Spleen (tissue), 11 donors: ENCODE measurements around the gene C17orf58. TPM values are rescaled to one million over a fixed set of nuclear protein-coding genes. Genes with fewer than 3 reads are reported as not detected.
"Not testable (repeated sequence)": the region's sequence is repeated elsewhere in the genome, so short reads cannot be mapped to it uniquely, and the experiment has no call there.

Source experiments
- DNase-seq: peaks from one replicate; pipeline ENCODE4 v3.0.0-alpha.2; 2020
- H3K27ac ChIP-seq, 8 donors: fragments of 200-600 bp; sonication (generic) in 7 of 8; 1 replicate in 4 of 8; 2 replicates in 4 of 8; pipeline versions ENCODE4 v1.5.0 to v1.8.0; 2016 to 2021; ENCODE audit warnings: inconsistent platforms in 4 of 8, mild to moderate bottlenecking in 4 of 8, moderate library complexity in 1 of 8
- H3K27me3 ChIP-seq, 7 donors: fragments of 200-600 bp; sonication (generic) in 6 of 7; replicated peaks in 1 of 7; 1 replicate in 4 of 7; 2 replicates in 3 of 7; pipeline versions ENCODE4 v1.5.0 to v1.8.0; 2016 to 2021; ENCODE audit warnings: inconsistent platforms in 3 of 7, mild to moderate bottlenecking in 1 of 7
- H3K36me3 ChIP-seq, 6 donors: fragments of 200-600 bp; sonication (generic) in 5 of 6; 1 replicate in 4 of 6; 2 replicates in 2 of 6; pipeline versions ENCODE4 v1.5.0 to v1.8.0; 2016 to 2021; ENCODE audit warnings: inconsistent platforms in 2 of 6
- H3K4me1 ChIP-seq, 6 donors: fragments of 200-600 bp; sonication (generic) in 5 of 6; 1 replicate in 3 of 6; 2 replicates in 3 of 6; pipeline versions ENCODE4 v1.5.0 to v1.8.0; 2016 to 2021; ENCODE audit warnings: inconsistent platforms in 3 of 6
- H3K4me3 ChIP-seq, 8 donors: fragments of 200-600 bp; sonication (generic) in 7 of 8; 1 replicate in 4 of 8; 2 replicates in 4 of 8; pipeline versions ENCODE4 v1.5.0 to v1.8.0; 2016 to 2021; ENCODE audit warnings: inconsistent platforms in 4 of 8, mild to moderate bottlenecking in 4 of 8, moderate library complexity in 2 of 8
- H3K9me3 ChIP-seq, 8 donors: fragments of 200-600 bp; sonication (generic) in 7 of 8; 1 replicate in 4 of 8; 2 replicates in 4 of 8; pipeline versions ENCODE4 v1.5.0 to v1.8.0; 2016 to 2021; ENCODE audit warnings: inconsistent platforms in 4 of 8
- POLR2A ChIP-seq, 3 donors: fragments of 450-650 bp; IDR thresholded peaks; one replicate each; pipeline ENCODE4 v1.5.1; 2017; ENCODE audit warnings: antibody characterized with exemption in 3 of 3, mild to moderate bottlenecking in 1 of 3
- POLR2AphosphoS5 ChIP-seq, 3 donors: sonication (generic); formaldehyde crosslinking; IDR thresholded peaks; one replicate each; pipeline ENCODE4 v1.5.1; 2017; ENCODE audit warnings: antibody characterized with exemption in 3 of 3
- WGBS, 5 donors: extraction: QIAGEN DNeasy Blood & Tissue Kit in 3 of 5; methylation state at CpG; one replicate each; pipeline versions ENCODE4 v1.1.5 to v1.1.7; 2013 to 2018; 5-methylcytosine and 5-hydroxymethylcytosine counted together
- intact Hi-C: fragments of 100-400 bp; cut with DNase I; formaldehyde crosslinking; loops from one replicate; pipeline ENCODE4 v1.15.0; 2023; ENCODE audit warnings: low total_unique reads
- polyA plus RNA-seq, 3 donors: library from polyadenylated mRNA; stranded (reverse); fragments of 200-250 nt; gene quantifications; one replicate each; pipeline ENCODE4 v1.2.1, GENCODE V29; 2013
- total RNA-seq, 7 donors: library from RNA; depleted of rRNA in 3 of 7; stranded (reverse); fragments of >200 nt in 3 of 7; fragmentation: NEBNext Ultra II Directional in 4 of 7; extraction: Animal tissue kit (Norgen Biotek cat#: 25700) in 4 of 7; gene quantifications; one replicate each; pipeline versions ENCODE4 v1.1.0 to v1.2.1, GENCODE V29; 2016 to 2021
- TF ChIP-seq, protein P1 (sequence below), 11 experiments: fragments of 200-600 bp in 7 of 11; fragments of 450-650 bp in 4 of 11; sonication (generic) in 4 of 11; IDR thresholded peaks in 8 of 11; conservative IDR thresholded peaks in 3 of 11; 1 replicate in 7 of 11; 2 replicates in 4 of 11; pipeline versions ENCODE4 v1.4.0 to v1.8.0; 2016 to 2021; ENCODE audit warnings: antibody characterized with exemption in 11 of 11, inconsistent platforms in 4 of 11, mild to moderate bottlenecking in 1 of 11
- donor health status: healthy with polysubstance abuse.
- donor health status: DM: no; HTN: no; CAD: no; lungs with moderate emphysema.
- donor health status: DM: no; HTN: no; CAD: no.
- donor health status: Bipolar disorder and iron deficiency.
- donor health status: healthy.
- donor health status: DM: no; HTN: no; CAD: no.
- donor health status: DM: yes; HTN: yes; CAD: no.

Gene C17orf58
- total and polyA plus RNA-seq, 10 donors = 2.5 to 9.3 (median 6.6) TPM

GRCh38 chr17:68019336-68019674 is 23.0 kb upstream of the C17orf58 start:
- intact Hi-C loops = no loop called here
- peak overlapping the region in 2 of 8 donors; percentile 61 to 69 for H3K4me3 ChIP-seq
- no peak for DNase-seq

GRCh38 chr17:68018493-68018892 is 22.2 kb upstream of the C17orf58 start:
- H3K9me3 ChIP-seq, H3K36me3 ChIP-seq, H3K27ac ChIP-seq, H3K27me3 ChIP-seq, DNase-seq, H3K4me3 ChIP-seq, intact Hi-C loops: not testable (repeated sequence)
- H3K4me1 ChIP-seq = peaks cover 0 to 29% (median 11%) of the 10 kb centered on the region in 6 donors
- 94 to 96% (median 95%) methylated on average over 21 of the region's 21 CpGs for WGBS, 5 donors

More at GRCh38 chr17:68019336-68019674, 23.0 kb upstream of the C17orf58 start:
- Histone ChIP-seq H3K4me1 (peaks cover 0 to 29% (median 11%) of the 10 kb centered on the region in 6 donors), H3K27ac (peak overlapping the region in 7 of 8 donors; percentile 78 to 88 (median 83)), H3K36me3 (no peaks in the 10 kb centered on the region), H3K9me3 (no peaks in the 10 kb centered on the region), H3K27me3 (no peaks in the 10 kb centered on the region)
- 82 to 91% (median 87%) methylated on average over 9 of the region's 9 CpGs for WGBS, 5 donors
- TF ChIP-seq, protein P1, sequence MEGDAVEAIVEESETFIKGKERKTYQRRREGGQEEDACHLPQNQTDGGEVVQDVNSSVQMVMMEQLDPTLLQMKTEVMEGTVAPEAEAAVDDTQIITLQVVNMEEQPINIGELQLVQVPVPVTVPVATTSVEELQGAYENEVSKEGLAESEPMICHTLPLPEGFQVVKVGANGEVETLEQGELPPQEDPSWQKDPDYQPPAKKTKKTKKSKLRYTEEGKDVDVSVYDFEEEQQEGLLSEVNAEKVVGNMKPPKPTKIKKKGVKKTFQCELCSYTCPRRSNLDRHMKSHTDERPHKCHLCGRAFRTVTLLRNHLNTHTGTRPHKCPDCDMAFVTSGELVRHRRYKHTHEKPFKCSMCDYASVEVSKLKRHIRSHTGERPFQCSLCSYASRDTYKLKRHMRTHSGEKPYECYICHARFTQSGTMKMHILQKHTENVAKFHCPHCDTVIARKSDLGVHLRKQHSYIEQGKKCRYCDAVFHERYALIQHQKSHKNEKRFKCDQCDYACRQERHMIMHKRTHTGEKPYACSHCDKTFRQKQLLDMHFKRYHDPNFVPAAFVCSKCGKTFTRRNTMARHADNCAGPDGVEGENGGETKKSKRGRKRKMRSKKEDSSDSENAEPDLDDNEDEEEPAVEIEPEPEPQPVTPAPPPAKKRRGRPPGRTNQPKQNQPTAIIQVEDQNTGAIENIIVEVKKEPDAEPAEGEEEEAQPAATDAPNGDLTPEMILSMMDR (IDR thresholded peaks at IDR 0.05 in 8 of 11, conservative IDR thresholded peaks at IDR 0.05 in 3 of 11) = no peak
- TF ChIP-seq POLR2AphosphoS5 (IDR thresholded peaks at IDR 0.05) = no peak
- no peak for TF ChIP-seq POLR2A (IDR thresholded peaks at IDR 0.05)

DNA sequence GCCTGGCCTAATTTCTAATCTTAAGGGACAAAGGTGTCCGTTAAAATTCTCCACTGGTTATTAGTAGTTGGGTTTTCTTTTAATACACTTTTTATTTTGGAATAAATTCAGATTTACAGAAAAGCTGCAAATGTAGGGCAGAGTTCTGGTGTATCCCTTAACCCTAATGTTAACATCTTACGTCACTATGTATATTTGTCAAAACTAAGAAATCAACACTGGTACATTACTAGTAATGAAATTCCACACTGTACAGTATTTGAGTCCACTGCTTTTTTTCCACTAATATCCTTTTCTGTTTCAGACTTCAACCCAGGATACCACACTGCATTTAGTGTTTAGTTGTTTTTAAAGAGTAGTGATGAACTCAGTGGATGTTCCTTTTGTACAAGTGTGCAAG is 20.6 kb upstream of the C17orf58 start:
- H3K4me3 ChIP-seq = no peak overlapping the region
- intact Hi-C loops = no loop called here
- H3K9me3 ChIP-seq = no peaks in the 10 kb centered on the region
- no peaks in the 10 kb centered on the region for H3K27me3 ChIP-seq
- peaks cover 0 to 29% (median 11%) of the 10 kb centered on the region in 6 donors for H3K4me1 ChIP-seq
- 93 to 99% (median 94%) methylated on average over 2 of the region's 2 CpGs for WGBS, 5 donors
- no peak for DNase-seq
- H3K36me3 ChIP-seq = no peaks in the 10 kb centered on the region
- no peak overlapping the region for H3K27ac ChIP-seq
- TF ChIP-seq, protein P1 (IDR thresholded peaks at IDR 0.05 in 8 of 11, conservative IDR thresholded peaks at IDR 0.05 in 3 of 11) = no peak
- TF ChIP-seq POLR2AphosphoS5 (IDR thresholded peaks at IDR 0.05) (no peak), POLR2A (IDR thresholded peaks at IDR 0.05) (no peak)

- DNase-seq = peak; percentile 56
- TF ChIP-seq, protein P1 (IDR thresholded peaks at IDR 0.05 in 8 of 11, conservative IDR thresholded peaks at IDR 0.05 in 3 of 11) = no peak
- TF ChIP-seq POLR2A (IDR thresholded peaks at IDR 0.05) = no peak
- no peak for TF ChIP-seq POLR2AphosphoS5 (IDR thresholded peaks at IDR 0.05)
- intact Hi-C loops = no loop called here
- Histone ChIP-seq H3K27me3 (no peaks in the 10 kb centered on the region), H3K36me3 (no peaks in the 10 kb centered on the region), H3K9me3 (no peaks in the 10 kb centered on the region), H3K4me1 (peaks cover 0 to 24% (median 8%) of the 10 kb centered on the region in 6 donors), H3K4me3 (no peak overlapping the region), H3K27ac (no peak overlapping the region)
- WGBS, 5 donors = 84 to 93% (median 91%) methylated on average over 11 of the region's 11 CpGs
Observed at GRCh38 chr17:68015081-68015723, 18.9 kb upstream of the C17orf58 start.
